Measurements from ENCODE around the gene CIAO1.

- TF ChIP-seq TAF1 (IDR thresholded peaks at IDR 0.05; ENCODE audit: borderline replicate concordance, insufficient read depth, low read length): no peak
- TF ChIP-seq SIN3A (IDR thresholded peaks at IDR 0.05; ENCODE audit: borderline replicate concordance, insufficient read depth, low read length): no peak
- TF ChIP-seq REST (IDR thresholded peaks at IDR 0.05; ENCODE audit: insufficient read depth in 1 of 2, low read depth in 2 of 2, low read length in 2 of 2): no peak
- no peak for TF ChIP-seq POLR2AphosphoS5 (IDR thresholded peaks at IDR 0.05; ENCODE audit: low read depth, low read length)
Measured at GRCh38 chr2:96315005-96315399, 49.0 kb downstream of the CIAO1 start.
